OCI-LY7 (cell line): ENCODE data around the gene AOX1.

Experiments
- EZH2phosphoT487 ChIP-seq: fragments of 200-600 bp; sonication (generic); IDR thresholded peaks from 2 replicates; pipeline ENCODE4 v1.6.1; 2018; ENCODE audit warnings: low read depth, borderline replicate concordance, mild to moderate bottlenecking, mixed run types, antibody characterized with exemption, low read length, moderate library complexity, mixed read lengths
- TF ChIP-seq, protein P1 (sequence below): fragments of 200-600 bp; sonication (generic); conservative IDR thresholded peaks from 2 replicates; pipeline ENCODE4 v1.5.1; 2014; ENCODE audit warnings: mild to moderate bottlenecking, antibody characterized with exemption, low read length, moderate library complexity, mixed read lengths

DNA sequence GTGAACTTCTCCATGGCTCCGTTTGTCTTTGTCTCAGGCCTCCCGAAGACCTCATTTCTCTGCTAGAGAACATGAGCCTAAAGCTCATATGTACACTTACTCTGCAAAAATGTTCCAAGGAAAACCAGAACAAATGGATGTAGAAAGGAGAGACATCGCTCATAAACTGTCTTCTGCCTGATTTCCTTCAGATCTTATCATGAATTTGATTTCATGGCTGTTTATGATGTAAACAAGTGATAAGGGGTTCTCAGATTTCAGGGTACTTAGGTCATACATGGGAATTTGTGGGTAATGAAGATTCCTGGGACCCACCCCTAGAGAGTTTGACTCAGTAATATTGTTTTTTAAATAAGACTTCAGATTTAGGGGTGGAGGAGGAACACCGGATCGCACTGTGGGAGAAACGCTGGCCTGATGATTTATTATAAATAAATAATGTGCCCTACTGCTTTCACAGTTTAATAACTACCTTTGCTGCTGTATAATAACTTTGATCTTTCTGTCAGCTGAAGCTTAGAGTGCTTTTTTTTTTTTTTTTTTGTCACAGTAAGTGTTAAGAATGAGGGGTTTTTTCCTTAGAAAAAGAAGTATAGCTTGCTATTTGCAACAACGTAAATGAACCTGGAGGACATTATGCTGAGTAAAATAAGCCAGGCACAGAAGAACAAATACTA, 14.9 kb downstream of the AOX1 start:
- TF ChIP-seq, protein P1, sequence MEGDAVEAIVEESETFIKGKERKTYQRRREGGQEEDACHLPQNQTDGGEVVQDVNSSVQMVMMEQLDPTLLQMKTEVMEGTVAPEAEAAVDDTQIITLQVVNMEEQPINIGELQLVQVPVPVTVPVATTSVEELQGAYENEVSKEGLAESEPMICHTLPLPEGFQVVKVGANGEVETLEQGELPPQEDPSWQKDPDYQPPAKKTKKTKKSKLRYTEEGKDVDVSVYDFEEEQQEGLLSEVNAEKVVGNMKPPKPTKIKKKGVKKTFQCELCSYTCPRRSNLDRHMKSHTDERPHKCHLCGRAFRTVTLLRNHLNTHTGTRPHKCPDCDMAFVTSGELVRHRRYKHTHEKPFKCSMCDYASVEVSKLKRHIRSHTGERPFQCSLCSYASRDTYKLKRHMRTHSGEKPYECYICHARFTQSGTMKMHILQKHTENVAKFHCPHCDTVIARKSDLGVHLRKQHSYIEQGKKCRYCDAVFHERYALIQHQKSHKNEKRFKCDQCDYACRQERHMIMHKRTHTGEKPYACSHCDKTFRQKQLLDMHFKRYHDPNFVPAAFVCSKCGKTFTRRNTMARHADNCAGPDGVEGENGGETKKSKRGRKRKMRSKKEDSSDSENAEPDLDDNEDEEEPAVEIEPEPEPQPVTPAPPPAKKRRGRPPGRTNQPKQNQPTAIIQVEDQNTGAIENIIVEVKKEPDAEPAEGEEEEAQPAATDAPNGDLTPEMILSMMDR, result no peak
- no peak for TF ChIP-seq EZH2phosphoT487
